Activated CD8-positive, alpha-beta memory T cell treated with anti-CD3 and anti-CD28 coated beads for 36 hours (primary cell): ENCODE measurements around the gene DOCK6. TPM values are rescaled to one million over a fixed set of nuclear protein-coding genes. Genes with fewer than 3 reads are reported as not detected.

Experiments
- CTCF ChIA-PET: fragments of 350-600 bp; sonication (Branson Sonifier 250); formaldehyde crosslinking; loops from one replicate; lab custom pipeline; 2021; ENCODE audit warnings: antibody characterized with exemption; lab: Charles Lee
- POLR2A ChIA-PET: fragments of 350-600 bp; sonication (Branson Sonifier 250); formaldehyde crosslinking; loops from one replicate; lab custom pipeline; 2021; ENCODE audit warnings: antibody characterized with exemption; lab: Charles Lee
- total RNA-seq, 2 experiments: library from RNA; stranded (reverse); gene quantifications; one replicate each; pipeline ENCODE4 v1.2.3, GENCODE V29; 2021

DOCK6 gene
- total RNA-seq, 2 experiments from 2014 or later, result 2.2 to 3.0 TPM

DNA sequence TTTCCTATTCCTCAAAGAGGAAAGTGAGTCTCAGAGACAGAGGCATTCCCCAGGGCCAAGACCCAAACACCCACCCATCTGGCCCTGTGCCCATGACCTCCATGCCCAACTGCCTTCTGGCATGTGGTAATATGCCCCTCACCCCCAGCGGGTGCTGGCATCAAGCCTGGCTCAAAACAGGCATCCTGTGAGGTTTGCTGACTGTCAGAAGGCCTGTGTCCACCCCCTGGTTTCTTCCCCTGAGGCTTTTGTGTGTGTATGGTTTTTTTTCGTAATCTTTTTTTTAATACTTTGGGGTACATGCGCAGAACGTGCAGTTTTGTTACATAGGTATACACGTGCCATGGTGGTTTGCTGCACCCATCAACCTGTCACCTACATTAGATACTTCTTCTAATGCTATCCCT, 57.4 kb downstream of the DOCK6 start:
- POLR2A ChIA-PET, result no interaction called here
- CTCF ChIA-PET, result interaction anchor here (0.6 to 1.0 kb wide), 2 partner anchors 138 to 259 kb away, joined by 4 read pairs; no protein-coding TSS in a partner anchor

DNA sequence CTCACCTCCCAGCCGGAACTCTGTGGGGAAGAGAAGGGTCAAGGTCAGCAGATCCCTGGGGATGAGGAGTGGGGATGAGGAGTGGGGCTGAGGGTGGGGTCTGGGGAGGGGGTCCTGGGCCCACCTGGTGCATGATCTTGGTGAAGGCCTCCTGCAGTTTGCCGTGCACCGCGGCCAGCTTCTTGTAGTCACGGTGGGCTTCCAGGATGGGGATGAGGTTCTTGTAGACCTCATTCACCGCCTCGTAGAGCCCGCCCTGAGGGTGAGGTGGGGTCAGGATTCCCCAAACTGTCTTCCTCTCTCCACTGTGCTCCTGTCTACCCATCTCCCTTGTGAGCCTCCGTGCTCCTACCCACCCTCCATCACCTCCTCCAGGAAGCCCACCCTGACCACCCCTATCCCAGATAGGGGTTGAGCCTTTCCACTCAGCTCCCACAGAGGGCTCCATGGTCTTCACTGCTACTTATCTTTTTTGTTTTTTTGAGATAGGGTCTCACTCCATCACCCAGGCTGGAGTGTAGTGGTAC, 58.2 kb downstream of the DOCK6 start:
- ChIA-PET CTCF (interaction anchor here (0.6 to 1.0 kb wide), 5 partner anchors 9 to 260 kb away, joined by 3 to 4 read pairs (median 3); partner anchors contain the start of gene SPC24), POLR2A (no interaction called here)

DNA sequence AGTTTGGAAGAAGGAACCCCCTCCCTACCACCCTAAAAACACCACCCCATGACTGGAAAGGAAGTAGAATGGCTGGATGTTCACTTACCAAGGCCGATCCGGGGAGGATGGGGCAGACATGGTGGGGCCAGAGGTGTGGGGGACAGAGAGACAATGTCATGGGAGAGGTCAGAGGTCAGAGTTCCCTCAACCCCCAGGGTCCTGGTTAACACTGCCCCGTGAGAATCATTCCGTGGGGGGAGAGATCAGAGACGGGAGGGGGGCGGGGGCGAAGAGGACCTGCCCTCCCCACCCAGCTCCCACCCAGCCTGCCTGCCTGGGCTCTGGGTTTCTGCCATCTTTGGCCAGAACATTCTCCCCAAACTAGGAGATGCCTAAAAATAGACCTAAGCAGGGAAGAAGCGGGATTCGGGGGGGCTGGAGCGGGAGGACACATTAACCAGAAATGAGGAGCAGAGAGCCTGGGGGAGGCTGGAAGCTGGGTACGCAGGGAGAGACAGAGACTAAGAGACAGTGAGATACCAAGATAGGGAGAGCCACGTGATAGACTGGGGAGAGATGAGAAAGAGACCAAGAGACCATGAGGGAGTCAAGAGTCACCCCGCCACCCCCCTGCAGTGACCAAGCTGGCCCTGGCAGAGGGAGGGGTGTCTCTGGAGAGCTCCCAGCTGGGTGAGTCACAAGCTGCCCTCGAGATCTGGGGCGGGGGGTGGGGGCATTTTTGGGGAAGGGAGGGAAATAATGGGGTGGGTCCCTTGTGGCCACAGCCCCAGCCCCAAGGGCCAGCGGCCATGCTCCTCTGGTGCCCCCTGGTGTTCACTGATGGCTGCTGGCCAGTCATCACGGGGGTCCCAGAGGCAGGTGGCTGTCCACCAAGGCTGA, 58.9 kb downstream of the DOCK6 start:
- POLR2A ChIA-PET, result no interaction called here
- CTCF ChIA-PET, result interaction anchor here (0.7 to 1.0 kb wide), 3 partner anchors 13 to 261 kb away, joined by 3 to 4 read pairs (median 3); partner anchors contain the start of gene SPC24

DNA sequence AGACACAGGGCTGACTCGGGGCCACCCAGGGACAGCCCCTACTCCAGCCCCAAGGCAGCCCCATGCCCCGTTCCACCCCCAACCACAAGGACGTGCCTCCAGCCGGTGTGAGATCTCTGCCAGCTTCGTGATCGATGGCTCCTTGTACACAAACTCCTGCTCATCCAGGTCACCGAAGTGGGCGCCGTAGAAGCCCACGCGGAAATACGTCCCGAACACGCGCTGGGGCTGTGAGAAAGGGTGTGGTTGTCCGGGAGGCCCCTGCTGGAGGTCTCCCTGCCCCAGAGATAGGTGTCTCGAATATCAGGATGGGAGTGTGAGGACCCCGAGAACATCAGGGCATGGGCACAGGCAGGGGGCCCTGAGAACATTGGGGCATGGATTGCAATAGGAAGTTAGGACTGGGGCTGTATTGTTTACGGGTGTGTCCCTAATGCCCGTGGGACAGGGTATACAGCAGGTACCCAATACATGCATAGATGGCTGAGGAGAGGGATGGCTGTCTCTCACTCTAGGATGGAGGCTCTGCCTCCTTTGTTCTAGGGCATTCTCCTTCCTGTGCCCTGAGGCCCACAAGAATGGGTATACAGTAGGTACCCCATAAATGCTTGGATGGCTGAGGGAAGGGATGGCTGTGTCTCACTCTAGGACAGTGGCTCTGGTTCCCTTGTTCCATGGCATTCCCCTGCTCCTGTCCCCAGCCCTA, 59.7 kb downstream of the DOCK6 start:
- ChIA-PET POLR2A (no interaction called here), CTCF (interaction anchor here (1.0 kb wide), 1 partner anchor 11 kb away, joined by 3 read pairs; no protein-coding TSS in a partner anchor)

DNA sequence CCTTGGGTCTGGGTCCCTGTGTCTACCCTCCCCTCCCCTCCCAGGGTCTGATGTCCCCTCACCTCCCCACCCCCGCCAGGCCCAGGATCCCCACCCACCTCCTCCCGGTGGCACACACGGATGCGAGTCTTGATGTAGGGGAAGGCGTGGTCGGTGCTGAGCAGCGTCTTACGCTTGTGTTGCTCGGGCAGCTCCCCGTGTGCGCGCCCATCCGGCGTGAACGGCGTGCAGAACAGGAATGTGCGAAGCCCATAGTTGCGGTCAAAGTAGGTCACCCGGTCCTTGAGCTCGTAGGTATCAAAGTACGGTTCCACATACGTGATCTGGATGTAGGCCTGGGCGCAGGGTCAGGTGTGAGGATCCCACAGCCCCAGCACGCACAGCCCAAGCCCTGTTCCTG, 60.5 kb downstream of the DOCK6 start:
- ChIA-PET POLR2A (no interaction called here), CTCF (interaction anchor here (1.0 kb wide), 1 partner anchor 10 kb away, joined by 3 read pairs; no protein-coding TSS in a partner anchor)

DNA sequence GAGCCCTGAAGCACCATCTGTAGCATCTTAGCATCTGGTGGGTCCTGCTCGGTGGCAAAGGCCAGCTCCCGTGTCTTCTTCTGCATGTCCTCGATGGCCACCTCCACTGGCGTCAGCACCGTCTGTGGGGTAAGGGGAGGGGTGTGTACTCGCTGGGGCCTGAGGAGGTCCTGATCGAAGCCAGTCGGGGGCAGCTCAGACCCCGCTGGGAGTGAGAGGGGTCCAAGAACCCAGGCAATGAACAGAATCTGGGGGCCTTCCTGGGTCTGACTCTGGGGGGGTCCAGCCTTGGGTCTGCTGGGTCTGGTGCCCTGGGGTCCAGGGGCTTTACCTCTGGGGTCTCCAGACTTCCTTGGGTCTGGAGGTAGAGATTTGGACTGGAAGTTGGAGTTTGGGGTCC, 61.4 kb downstream of the DOCK6 start:
- CTCF ChIA-PET, result no interaction called here
- POLR2A ChIA-PET, result no interaction called here

DNA sequence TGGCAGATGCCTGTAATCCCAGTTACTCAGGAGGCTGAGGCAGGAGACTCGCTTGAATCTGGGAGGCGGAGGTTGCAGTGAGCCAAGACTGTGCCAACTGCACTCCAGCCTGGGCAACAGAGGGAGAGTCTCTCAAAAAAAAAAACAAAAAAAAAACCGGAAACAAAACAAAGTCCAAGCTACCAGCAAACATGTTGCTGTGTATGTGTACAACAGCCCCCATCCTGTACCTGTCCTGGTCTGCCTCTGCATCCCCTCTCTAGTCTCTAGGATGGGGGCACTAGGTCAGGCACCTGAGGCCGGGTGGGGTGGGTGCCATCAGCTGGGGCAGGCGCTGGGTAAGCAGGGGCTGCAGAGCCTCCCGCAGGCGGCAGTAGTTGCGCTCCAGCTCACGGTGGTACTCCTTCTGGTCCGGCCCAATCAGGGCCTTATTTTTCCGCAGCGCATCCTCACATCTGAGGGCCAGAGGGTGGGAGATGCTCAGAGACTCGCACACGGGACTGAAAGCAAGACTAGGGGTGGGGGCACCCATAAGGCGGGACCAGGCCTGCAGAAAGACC, 62.2 kb downstream of the DOCK6 start:
- POLR2A ChIA-PET, result no interaction called here
- CTCF ChIA-PET, result no interaction called here

DNA sequence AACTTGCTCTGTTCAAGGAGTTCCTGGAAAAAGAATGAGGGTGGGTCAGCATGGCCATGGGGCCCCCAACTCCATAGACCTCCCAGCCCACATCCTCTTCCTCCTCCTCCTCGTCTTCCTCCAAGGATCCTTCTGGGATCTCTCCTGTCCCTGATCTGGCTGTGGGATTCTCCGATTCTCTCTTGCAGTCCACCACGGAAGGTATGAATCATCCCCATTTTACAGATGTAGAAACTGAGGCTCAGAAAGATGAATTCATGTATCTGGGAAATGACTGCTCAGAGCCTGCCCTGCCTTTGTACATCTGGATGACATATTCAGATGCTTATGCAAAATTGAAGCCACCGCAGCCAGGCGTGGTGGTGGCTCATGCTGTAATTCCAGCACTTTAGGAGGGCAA, 62.8 kb downstream of the DOCK6 start:
- CTCF ChIA-PET, result no interaction called here
- POLR2A ChIA-PET, result no interaction called here

DNA sequence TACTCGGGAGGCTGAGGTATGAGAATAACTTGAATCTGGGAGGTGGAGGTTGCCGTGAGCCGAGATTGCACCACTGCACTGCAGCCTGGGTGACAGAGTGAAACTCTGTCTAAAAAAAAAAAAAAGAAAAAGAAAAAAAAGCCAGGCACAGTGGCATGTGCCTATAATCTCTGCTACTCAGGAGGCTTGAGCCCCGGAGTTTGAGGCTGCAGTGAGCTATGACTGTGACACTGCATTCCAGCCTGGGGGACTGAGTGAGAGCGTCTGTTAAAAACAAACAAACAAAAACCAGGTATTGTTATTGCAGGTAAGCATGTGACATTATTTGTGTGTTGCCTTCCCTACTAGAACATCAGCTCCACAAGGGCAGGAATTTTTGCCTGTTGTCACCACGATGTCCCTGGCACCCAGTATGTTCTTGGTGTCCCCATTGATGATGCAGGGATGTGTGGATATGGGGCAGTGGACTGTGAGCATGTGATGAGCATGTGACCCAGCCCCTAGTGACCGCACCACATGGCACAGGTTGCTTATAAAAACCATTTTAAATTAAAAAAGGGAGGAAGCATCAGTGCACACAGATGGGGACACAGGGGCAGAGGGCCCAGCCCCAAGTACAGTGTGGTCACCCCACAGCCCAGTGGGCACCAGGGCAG, 63.4 kb downstream of the DOCK6 start:
- ChIA-PET CTCF (interaction anchor here (0.7 kb wide), 1 partner anchor 182 kb away, joined by 3 read pairs; no protein-coding TSS in a partner anchor), POLR2A (no interaction called here)

DNA sequence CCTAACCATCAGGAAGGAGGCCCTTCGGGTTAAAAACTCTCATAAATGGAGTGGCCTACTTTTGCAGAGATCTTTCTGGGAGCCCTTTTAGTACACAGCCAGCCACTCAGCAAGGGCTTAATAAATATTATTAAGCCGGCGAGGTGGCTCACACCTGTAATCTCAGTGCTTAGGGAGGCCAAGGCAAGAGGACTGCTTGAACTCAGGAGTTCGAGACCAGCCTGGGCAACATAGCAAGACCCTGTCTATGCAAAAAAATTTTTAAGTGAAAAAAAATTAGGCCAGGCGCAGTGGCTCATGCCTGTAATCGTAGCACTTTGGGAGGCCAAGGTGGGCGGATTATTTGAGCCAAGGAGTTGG, 64.2 kb downstream of the DOCK6 start:
- POLR2A ChIA-PET, result no interaction called here
- CTCF ChIA-PET, result no interaction called here

DNA sequence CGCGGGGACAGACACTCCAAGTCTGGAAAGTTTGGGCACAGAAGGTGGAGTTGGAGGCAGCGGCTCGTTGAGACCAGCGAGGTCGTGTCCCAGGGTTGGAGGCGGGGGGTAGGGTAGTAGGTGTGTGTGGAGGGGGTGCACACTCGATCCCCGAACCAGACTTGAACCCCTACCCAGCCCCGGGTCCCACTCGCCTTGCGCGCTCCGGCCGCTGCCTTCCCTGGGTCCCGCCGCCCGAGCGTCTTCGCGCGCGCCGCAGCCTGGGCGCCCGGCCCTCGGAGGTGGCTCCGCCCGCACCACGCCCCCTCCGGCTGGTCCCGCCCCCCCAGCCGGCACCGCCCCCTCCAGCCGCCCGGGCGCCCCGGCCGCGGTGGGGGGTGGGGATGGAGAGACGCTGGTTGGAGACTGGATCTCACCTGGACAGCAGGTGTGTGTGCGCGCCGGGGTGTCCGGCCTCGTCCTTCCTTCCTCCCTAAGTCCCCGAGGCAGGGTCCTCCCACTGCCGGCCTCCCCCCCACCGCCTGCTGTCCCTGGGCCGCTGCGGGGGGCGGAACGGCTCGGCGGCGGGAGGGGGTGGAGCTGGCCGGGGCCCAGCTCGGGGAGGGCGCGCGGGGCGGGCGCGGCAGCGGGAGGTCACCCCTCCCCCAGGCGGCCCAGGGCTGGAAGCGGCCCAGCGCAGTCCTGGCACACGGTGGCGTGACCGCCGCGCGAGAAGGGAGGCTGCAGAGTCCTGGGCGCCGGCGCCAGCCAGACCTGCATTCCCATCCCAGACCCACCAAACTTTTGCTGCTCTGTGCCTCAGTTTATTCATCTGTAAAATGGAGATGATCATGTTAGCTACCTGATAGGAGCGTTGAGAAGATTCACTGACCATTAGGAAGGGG, 64.8 kb downstream of the DOCK6 start, which contains the start of gene KANK2:
KANK2 (minus strand) TSS at position 255 of the 884 bp plus-strand sequence. CDS start 3,034 bp downstream, outside the sequence.
- ChIA-PET CTCF (no interaction called here), POLR2A (no interaction called here)

DNA sequence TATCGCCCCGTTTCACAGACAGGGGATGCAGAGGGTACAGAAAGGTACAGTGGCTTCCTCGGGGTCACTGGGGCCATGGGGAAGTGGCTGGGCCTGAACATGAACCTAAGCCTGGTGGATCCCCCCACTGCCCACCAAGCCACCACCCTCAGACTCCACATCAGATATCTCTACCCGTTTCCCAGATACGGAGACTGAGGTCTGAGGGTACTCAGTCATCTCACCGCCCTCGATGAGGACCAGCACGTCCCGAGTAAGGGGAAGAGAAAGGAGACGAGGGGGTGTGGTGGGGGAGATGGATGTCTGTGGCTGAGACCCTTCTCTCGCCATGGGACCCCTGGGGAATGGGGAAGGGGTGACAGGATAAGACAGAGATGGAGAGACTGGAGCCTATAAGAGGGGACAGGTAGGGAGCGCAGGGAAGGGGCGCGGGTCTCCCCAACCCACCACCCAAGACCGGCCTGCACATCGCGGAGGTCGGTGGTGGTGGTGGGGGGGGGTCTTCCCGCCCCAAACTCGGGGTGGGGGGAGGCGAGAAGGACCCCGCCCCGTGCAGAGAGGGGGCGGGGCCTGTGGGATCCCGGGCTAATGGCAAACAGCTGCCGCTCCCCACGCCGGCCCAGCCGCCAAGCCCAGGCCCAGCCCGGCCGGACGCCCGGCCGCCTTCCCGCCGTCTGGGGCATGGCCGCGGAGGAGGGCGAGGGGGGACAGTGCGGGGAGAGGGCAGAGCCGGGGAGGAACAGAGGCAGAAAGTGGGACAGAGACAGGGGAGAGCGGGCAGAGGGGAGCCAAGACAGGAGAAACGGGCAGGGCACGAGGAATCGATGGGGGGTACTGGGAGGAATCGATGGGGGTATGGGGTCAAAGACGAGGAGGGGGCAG, 65.7 kb downstream of the DOCK6 start:
- CTCF ChIA-PET, result no interaction called here
- POLR2A ChIA-PET, result no interaction called here

DNA sequence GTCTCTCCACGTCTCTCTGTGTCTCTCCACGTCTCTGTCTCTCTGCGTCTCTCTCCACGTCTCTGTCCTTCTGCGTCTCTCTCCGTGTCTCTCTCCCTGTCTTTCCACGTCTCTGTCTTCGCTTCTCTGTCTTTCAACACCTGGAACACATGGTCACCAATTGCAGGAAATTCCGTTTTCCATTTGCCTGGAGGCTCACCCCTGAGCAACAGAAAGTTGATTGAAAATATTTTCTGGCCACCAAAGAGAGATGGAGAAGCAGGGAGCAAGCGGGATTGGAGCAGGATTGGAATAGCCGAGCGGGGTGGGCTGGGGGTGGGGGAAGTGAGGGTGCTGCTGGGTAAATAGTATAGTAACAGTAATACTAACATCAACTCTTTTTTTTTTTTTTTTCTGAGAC, 66.6 kb downstream of the DOCK6 start:
- POLR2A ChIA-PET, result no interaction called here

DNA sequence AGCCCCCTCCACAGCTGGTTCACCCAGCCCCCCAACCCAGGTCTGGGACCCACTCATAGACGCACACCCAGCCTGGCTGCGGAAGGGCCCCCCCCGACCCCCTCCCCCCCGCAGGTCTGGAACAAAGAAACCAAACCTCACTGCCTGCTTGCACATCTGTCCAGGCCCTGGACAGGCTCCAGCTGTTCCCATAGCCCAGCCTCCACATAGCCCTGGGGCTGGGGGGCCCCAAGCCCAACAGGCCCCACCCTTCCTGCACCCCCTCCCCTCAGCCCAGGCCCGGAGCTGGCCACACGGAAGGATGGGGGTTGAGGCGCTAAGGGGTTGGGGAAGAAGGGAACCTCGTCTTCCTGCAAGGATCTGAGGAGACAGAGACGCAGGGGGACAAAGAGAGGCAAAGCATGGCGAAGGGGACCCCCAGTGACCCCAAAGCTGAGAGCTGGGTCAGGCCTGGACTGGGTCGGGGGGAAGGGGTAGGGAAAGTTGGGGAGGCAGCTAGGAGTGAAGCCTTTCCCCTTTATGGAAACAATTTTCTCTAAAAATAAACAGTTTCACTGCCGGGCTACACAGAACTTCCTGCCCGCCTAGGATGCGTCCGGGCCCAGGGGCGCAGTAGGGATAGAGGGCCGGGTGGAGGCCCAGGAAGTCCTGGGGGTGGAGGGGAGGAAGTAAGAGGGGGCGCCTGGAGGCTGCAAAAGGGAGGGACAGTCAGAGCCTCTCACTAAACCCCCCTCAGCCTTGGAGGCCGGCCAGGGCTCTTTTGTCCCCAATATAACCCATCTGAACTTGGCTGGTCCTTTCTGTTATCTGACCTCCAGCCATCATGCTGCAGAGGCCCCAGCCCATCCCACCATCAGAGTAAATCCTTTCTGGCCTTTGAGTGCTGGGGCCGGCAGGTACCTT, 67.4 kb downstream of the DOCK6 start:
- ChIA-PET POLR2A (no interaction called here), CTCF (interaction anchor here (1.3 kb wide), 1 partner anchor 9 kb away, joined by 3 read pairs; no protein-coding TSS in a partner anchor)

More for the DNA sequence above, 66.6 kb downstream of the DOCK6 start:
- CTCF ChIA-PET, result interaction anchor here (1.3 kb wide), 1 partner anchor 9 kb away, joined by 3 read pairs; no protein-coding TSS in a partner anchor

DNA sequence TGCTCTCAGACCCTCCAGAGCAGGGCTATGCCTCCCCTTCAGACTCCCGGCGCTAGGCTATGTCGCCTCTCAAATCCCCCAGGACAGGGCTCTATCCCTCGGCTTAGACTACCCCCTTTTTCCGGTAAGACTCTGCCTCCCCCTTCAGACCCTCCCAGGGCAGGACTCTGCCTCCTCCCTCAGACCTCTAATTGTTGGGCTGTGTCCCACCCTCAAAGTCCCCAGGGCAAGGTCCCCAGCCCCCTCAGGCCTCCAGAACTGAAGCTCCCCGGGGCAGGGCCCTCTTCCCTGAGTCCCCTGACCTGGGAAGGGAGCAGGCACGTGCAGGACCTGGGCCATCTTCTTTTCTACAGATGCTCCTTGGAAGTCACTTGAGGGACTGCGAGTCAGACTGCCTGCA, 68.2 kb downstream of the DOCK6 start:
- ChIA-PET CTCF (interaction anchor here (1.3 kb wide), 1 partner anchor 10 kb away, joined by 3 read pairs; no protein-coding TSS in a partner anchor), POLR2A (no interaction called here)
